Measurements from ENCODE around the gene PIGN.

Gene PIGN

DNA sequence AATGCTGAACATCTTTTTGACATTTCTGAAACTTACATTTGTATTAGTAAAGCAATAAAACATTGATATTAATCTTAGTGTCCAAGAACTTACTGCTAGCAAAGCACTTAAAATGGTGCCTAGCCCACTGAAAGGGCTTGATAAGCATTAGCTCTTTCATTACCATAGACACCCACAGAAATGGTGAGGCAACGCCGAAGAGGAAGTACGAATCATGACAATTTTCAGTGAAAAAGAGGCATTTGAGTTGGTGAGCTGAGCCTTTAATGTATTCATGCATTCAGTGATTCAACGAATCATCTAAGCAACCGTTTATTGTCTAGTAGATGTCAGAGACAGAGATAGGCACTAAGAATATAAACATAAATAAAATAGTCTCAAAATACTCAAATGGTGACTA is 101.1 kb downstream of the PIGN start:
- no peak for TF ChIP-seq TAF1 (IDR thresholded peaks at IDR 0.05; ENCODE audit: borderline replicate concordance, insufficient read depth, low read length)
- no peak for TF ChIP-seq SIN3A (IDR thresholded peaks at IDR 0.05; ENCODE audit: borderline replicate concordance, insufficient read depth, low read length)

DNA sequence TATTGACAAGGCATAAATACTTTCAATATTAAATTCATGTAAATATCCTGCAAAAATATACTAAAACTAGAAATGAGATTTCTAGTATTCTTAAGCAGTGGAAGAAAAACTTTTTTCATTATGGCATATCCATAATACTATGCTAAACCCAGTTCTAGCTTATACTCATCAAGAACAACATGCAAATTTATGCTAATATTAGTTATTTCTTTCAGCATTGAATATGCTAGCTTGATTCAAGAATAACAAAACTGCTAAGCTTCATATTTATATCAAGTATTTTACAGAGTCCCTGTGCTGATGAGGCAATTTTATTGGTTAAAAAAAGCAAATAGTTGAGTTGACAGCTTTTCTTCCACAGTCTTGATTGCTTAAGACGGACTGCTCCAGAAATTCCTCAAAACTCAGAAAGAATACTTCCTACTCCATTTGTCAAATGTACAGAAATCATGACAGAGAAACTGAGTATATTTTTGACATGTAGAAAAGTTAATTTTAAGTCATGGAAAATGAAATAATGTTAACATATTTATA is 105.0 kb downstream of the PIGN start:
- no peak for TF ChIP-seq TAF1 (IDR thresholded peaks at IDR 0.05; ENCODE audit: borderline replicate concordance, insufficient read depth, low read length)
- TF ChIP-seq, protein P1, sequence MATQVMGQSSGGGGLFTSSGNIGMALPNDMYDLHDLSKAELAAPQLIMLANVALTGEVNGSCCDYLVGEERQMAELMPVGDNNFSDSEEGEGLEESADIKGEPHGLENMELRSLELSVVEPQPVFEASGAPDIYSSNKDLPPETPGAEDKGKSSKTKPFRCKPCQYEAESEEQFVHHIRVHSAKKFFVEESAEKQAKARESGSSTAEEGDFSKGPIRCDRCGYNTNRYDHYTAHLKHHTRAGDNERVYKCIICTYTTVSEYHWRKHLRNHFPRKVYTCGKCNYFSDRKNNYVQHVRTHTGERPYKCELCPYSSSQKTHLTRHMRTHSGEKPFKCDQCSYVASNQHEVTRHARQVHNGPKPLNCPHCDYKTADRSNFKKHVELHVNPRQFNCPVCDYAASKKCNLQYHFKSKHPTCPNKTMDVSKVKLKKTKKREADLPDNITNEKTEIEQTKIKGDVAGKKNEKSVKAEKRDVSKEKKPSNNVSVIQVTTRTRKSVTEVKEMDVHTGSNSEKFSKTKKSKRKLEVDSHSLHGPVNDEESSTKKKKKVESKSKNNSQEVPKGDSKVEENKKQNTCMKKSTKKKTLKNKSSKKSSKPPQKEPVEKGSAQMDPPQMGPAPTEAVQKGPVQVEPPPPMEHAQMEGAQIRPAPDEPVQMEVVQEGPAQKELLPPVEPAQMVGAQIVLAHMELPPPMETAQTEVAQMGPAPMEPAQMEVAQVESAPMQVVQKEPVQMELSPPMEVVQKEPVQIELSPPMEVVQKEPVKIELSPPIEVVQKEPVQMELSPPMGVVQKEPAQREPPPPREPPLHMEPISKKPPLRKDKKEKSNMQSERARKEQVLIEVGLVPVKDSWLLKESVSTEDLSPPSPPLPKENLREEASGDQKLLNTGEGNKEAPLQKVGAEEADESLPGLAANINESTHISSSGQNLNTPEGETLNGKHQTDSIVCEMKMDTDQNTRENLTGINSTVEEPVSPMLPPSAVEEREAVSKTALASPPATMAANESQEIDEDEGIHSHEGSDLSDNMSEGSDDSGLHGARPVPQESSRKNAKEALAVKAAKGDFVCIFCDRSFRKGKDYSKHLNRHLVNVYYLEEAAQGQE (IDR thresholded peaks at IDR 0.05; ENCODE audit: insufficient read depth in 1 of 2, low read depth in 2 of 2, low read length in 2 of 2) = no peak
- TF ChIP-seq FOXP2 (optimal IDR thresholded peaks at IDR 0.05; ENCODE audit: borderline replicate concordance, extremely low read depth, extremely low read length, insufficient read depth) = no peak
- TF ChIP-seq SIN3A (IDR thresholded peaks at IDR 0.05; ENCODE audit: borderline replicate concordance, insufficient read depth, low read length) = no peak
- no peak for TF ChIP-seq POLR2AphosphoS5 (IDR thresholded peaks at IDR 0.05; ENCODE audit: low read depth, low read length)

DNA sequence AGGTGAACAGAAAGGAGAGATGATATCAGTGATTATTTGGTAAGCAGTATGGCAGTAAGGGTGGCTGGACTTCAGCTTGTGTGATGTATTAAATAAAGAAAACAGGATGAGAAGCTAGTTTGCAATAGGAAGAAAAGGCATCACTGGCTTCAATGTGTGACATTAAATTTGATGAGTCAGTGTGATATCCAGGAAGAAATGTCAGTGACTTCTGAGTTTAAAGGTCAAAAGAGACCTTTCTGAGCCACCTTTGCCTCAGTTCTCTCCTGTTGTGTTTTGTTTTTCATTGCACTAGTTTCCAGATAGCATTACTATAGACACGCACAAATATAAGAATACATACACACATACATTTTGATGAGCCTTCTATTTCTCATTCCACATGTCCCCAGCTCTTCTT is 105.6 kb downstream of the PIGN start:
- TF ChIP-seq POLR2AphosphoS5 (IDR thresholded peaks at IDR 0.05; ENCODE audit: low read depth, low read length) = no peak
- TF ChIP-seq TAF1 (IDR thresholded peaks at IDR 0.05; ENCODE audit: borderline replicate concordance, insufficient read depth, low read length) = no peak
- no peak for TF ChIP-seq SIN3A (IDR thresholded peaks at IDR 0.05; ENCODE audit: borderline replicate concordance, insufficient read depth, low read length)
- TF ChIP-seq, protein P1 (IDR thresholded peaks at IDR 0.05; ENCODE audit: insufficient read depth in 1 of 2, low read depth in 2 of 2, low read length in 2 of 2) = no peak
- TF ChIP-seq FOXP2 (optimal IDR thresholded peaks at IDR 0.05; ENCODE audit: borderline replicate concordance, extremely low read depth, extremely low read length, insufficient read depth) = no peak

DNA sequence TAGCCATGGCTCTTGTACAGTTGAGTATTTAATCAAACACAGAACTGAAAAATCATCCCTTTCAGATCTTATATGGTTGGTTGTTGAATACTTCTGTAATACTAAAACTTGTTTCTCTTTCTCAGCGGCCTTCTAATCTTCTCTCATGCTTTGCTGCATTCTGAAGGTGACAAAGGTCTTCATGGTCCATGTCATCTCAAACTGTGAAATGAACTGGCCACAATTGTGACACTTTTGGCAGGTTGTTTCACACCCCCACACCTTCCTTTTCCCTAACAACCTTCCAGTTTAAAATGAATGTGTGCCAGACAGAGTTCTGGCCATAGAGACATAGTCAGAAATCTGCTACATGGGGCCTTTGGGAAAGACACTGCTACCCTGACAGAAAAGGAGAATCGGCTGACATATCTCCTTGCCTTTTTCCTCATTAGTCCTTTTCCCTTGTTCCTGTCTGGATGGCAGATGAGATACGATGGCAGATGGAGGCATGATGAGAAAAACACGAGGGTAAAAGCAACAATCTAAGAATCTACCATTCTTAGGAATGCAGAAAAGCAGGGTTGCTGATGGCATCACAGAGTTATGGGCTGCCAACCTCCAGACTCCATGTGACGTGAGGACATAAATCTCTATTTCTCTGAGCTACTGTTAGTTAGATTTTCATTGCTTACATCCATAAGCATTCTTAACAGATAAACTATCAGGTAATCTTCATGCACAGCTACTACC is 106.5 kb downstream of the PIGN start:
- no peak for TF ChIP-seq FOXP2 (optimal IDR thresholded peaks at IDR 0.05; ENCODE audit: borderline replicate concordance, extremely low read depth, extremely low read length, insufficient read depth)
- no peak for TF ChIP-seq POLR2AphosphoS5 (IDR thresholded peaks at IDR 0.05; ENCODE audit: low read depth, low read length)
- no peak for TF ChIP-seq TAF1 (IDR thresholded peaks at IDR 0.05; ENCODE audit: borderline replicate concordance, insufficient read depth, low read length)
- no peak for TF ChIP-seq SIN3A (IDR thresholded peaks at IDR 0.05; ENCODE audit: borderline replicate concordance, insufficient read depth, low read length)
- TF ChIP-seq, protein P1 (IDR thresholded peaks at IDR 0.05; ENCODE audit: insufficient read depth in 1 of 2, low read depth in 2 of 2, low read length in 2 of 2) = no peak

DNA sequence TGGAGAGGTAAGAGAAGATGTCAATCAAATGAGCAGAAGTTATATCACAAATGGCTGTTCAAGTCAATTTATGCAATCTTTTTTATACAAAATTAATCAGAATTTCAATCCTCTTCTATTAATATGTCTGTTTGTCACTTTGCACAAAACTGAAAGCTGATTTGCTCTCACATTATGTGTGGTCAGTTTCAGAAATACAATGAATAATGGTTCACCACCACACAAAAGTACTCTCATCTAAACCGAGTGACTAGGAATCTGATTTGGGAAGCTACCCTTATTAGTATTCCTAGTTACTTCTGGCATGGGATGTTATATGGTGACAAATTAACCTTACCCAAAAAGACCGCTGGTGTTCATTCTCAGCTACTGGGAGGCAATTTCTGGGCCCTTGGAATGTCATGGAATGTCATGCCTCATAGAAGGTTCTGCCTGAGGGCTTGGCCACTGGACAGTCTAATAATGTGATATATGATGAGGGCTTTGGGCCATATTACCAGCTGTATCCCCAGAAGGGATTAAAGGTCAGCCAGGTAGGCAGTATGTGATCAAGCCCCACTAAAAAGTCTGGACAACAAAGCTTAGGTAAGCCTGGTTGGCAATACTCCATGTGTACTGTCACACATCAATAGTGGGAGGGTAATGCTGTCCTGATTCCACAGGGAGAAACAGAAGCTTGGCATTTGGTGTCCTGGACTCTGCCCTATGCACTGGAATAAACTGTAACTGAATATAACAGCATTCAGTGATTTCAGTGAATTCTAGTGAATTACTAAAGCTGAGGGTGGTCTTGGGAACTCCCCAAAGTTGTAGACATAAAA is 113.2 kb downstream of the PIGN start:
- TF ChIP-seq FOXP2 (optimal IDR thresholded peaks at IDR 0.05; ENCODE audit: borderline replicate concordance, extremely low read depth, extremely low read length, insufficient read depth) = no peak
- TF ChIP-seq POLR2AphosphoS5 (IDR thresholded peaks at IDR 0.05; ENCODE audit: low read depth, low read length) = no peak
- TF ChIP-seq SIN3A (IDR thresholded peaks at IDR 0.05; ENCODE audit: borderline replicate concordance, insufficient read depth, low read length) = no peak
- TF ChIP-seq, protein P1 (IDR thresholded peaks at IDR 0.05; ENCODE audit: insufficient read depth in 1 of 2, low read depth in 2 of 2, low read length in 2 of 2) = no peak
- no peak for TF ChIP-seq TAF1 (IDR thresholded peaks at IDR 0.05; ENCODE audit: borderline replicate concordance, insufficient read depth, low read length)

All from PFSK-1 (cell line).